Measurements from ENCODE around the gene OPN4.

Gene OPN4

GRCh38 chr10:86681722-86682386 is 27.5 kb downstream of the OPN4 start:
- no peak for DNase-seq

DNA sequence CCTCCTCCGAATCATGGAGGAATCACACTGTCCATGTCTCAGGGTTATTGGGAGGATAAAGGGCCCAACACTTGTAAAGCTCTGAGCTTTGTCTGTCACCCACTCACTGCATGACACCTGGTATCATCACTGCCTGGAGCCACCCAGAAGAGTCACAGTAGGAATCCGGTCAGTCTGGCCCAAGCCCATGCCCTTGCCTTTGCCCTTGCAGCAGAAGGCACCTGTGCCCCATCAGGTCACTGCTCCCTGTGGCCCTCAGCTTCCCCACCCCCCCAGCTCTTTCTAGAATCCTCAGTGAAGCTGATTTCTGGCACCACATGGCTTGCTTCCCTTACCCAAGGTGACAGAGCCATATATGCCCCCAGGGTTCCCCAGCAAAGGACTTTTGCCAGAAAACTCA is 28.3 kb downstream of the OPN4 start:
- no peak for DNase-seq

GRCh38 chr10:86684331-86685097 is 30.2 kb downstream of the OPN4 start:
- no peak for DNase-seq

DNA sequence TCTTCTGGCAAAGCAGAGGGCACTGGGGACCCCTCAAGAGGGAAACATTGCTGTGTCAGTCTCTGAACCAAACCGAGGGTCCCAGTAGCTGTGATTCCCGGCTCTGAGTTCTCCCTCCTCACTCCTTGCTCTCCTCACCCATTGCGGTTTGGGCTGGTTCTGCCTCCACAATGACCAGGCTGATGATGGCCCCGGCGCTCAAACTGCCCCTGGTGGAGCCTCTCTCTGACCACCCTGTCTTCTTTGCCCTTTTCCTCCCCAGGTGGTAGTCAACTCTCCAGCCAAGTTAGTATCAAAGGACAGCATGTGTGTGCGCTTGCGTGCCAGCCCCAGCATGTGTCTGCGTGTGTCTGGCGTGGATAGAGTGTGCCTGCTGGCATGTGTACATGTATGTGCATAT is 31.1 kb downstream of the OPN4 start:
- no peak for DNase-seq

- DNase-seq = no peak
Observed at GRCh38 chr10:86685893-86686632, 31.7 kb downstream of the OPN4 start.

- DNase-seq = no peak
Observed at GRCh38 chr10:86686972-86687371, 32.6 kb downstream of the OPN4 start.

DNA sequence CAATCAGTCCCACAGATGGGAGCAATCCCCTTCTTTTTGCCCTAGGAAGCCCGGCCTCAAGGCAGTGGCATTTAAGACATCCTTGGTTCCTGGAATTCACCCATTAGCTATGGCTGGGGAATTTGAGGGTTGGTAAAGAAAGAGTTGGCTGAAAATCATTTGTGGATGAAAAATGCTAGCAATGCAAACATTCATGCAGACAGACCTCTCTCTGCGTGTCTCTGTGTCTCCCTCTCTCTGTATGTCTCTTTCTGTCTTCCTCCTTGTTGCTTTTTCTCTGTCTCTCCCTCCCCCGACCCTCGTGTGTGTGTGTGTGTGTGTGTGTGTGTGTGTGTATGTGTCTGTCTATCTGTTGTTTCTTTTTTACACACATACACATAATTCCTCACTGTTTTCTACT is 33.4 kb downstream of the OPN4 start:
- DNase-seq = no peak

GRCh38 chr10:86688398-86688921 is 34.1 kb downstream of the OPN4 start:
- DNase-seq = no peak

DNA sequence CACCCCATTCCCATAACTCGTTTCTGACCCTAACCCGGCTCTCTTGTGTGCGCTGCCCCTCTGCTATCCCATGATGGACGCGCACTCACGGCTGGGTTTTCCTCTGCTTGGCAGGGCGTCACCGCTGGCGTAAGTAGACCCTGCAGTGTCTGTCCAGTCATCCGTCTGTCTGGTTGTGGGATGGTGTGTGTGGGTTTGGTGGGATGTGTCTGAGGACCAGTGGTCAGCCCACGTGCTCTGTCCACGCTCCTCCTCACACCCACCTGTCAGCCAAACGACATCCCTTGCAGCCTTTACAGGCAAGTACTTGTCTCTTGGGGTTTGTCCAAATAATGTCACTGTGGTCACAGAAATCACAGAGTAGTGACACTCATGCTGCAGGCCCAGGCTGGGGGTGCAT is 34.8 kb downstream of the OPN4 start:
- DNase-seq = no peak

- no peak for DNase-seq
Observed at GRCh38 chr10:86690231-86690630, 35.9 kb downstream of the OPN4 start.

- DNase-seq = no peak
Observed at GRCh38 chr10:86690657-86691084, 36.3 kb downstream of the OPN4 start.

DNA sequence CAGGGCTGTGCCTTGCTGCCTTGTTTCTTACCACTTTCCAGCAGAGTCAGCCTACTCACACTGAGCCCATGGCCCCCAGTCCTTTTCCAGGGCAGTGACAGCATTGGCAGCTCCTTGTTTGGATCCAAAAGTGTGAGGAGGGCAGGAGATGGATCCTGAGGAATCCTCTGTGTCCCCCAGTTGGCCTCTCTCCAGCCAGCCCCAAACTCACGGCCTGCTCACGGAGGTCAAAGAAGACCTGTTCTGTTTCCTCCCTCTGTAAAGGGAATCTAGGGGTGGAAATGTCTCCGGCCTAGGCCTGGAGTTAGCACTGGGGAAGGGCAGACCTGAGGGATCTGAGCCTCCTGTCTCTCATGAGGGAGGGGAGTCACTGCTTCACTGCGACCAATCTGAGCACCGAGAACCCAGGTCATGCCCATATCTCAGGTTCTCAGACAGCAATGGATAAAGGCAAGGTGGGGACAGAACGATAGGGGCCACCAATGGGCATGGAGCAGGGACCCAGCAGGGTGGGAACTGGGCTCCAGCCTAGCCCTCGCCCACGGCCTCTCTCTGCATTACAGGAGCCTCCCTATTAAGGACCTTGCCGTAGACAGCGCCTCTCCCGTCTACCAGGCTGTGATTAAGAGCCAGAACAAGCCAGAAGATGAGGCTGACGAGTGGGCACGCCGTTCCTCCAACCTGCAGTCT is 37.1 kb downstream of the OPN4 start:
- no peak for DNase-seq

GRCh38 chr10:86692023-86692514 is 37.7 kb downstream of the OPN4 start:
- no peak for DNase-seq

DNA sequence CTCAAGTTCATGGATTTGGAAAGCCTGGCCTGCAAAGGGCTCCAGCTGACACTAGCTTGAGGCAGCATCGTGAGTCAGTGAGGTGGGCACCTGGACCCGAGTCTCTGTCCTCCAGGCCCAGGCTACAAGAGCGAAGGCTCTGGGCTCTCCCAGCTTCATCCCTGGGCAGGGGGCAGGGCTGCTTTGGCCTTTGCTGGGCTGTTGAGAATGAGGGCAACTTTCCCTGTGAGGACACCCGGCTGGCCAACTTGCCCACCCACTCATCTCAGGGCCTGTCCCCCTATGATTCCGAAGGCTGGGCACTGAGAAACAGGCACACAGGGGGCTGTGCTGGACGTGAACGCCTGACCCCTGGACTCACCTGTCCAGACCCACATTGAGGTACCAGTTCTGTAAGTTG is 38.3 kb downstream of the OPN4 start:
- DNase-seq = no peak

DNA sequence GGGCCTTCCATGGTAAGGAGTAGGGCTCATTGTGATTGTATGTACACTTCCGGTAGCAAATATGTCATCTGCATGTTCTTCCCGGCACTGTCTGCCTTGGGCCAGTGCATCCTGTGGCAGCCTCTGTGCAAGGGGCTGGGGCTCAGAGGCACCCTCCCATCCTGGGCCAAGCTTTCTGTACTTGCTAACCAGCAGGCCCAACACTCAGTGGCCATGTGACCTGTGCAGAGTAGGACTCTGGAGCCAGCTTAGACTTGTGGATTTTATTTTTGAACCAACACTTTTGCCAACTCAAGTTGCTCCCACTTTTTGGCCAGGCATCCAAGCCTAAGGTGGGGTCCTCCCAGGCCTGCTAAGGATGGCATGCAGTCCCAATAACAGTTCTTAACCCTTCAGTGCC is 38.9 kb downstream of the OPN4 start:
- no peak for DNase-seq

DNA sequence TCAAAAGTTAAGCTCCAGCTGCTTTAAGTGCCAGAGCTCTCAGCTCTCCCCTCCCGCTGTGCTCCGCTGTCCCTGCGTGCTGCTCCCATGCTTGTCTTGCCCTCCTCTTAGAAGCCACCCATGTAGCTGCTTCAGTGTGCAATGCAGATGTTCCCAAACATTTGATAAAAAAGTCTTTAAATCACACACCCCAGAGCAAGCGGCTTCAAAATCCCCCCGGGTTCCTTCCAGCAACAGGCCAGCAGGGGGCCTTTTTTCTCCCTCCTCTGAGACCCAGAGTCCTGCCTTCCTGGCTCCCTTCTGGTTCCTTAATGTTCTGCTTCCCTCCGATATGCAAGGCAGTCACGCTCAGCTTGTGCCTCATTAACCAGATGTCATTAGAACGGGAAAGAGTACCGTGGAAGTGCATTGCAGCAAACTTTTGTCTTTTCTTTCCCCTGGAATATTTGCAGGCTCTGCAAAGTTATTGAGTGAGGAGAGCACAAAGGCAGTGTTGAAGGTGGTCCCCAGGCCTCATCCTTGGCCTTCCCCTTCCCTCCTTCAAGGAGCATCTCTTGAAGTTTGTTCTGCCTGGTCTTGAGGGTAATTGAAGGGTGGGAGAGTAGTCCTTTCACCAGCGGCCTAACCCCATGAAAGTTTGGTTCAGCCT is 39.5 kb downstream of the OPN4 start:
- no peak for DNase-seq

DNA sequence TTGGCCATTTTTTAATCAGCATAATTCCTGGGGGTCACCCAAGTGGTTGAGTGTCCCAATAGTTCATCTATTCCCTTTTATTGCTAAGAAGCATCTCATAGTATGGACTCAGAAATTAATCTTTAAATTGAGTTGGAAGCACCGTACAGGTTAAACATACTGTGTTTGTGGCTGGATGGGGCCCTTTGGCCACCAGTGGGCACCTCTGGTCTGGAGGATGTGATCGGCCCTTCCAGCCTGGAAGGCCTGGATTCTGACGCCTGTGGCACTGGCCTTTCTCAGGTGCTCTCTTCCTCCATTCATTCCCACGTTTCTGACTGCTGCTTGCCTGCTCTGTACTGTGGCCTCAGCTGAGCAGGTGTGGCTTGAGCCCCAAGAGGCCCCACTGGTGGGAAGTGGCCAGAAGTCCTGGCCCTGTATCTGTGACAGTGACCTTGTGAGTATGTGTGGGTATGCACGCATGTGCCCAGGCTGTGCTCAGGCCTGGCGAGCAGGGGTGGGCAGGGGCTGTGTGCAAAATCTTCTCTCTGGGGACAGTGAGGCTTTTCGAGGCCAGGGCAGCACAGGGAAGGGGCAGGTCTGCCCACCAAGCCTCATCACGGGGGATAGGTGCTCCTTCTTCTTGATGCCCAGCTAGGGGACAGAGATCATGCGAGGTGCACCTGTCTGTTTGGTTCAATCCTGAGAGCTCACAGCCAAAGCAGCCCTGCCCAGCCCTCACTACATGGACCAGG is 44.0 kb downstream of the OPN4 start:
- DNase-seq = no peak

DNA sequence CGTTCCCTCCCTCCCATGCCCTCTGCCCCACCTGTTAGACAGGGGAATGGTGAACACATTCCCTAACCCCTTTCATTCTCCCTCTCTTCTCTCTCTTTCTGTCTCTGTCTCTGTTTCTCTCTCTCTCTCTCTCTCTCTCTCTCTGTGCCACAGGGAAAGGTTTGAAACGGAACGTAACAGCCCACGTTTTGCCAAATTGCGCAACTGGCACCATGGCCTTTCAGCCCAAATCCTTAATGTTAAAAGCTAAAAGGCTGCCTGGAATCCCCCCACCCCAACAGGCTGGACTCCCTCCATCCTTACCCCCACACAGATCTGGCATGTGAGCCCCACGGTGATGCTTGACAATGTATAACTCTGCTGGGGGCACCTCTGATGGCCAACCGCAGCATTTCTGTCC is 44.8 kb downstream of the OPN4 start:
- no peak for DNase-seq

GRCh38 chr10:86699541-86699940 is 45.2 kb downstream of the OPN4 start:
- no peak for DNase-seq

DNA sequence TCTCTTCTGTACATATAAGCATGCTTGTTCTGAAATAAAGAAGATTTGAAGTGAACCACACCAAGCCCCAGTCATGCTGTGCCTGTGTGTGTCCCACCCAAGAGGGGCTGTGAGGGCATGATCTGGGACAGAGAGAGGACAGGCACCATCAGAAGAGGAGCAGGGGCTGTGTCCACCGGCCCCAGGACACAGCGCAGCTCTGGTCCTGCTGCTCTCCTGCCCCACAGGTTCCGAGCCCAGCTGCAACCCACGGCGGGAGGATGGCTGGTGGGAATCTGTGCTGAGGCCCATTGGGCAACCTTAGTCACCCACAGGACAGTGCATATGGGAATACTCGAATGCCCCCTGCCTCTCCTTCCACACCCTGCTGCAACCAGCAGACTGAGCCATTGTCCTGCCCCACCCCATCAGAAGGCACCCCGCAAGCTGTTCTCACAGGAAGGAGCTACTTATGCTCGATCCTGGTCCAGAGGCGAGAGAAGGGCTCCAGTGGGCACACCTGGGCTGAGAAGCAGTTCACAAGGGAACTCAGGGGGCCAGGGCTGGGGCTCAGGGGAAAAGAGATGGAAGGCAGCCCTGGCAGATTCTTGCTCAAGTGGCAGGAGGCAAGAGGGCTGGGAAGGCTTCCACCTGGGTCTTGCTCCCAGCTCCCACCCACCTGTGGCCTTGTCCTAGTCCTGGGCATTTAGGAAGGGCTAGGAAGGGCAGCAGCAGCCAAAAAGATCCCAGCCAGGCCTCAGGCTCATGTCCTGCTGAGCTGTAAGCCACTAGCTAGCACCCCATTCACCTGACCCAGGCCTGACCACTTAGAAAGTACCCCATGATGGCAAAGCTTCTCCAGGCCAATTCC is 45.9 kb downstream of the OPN4 start:
- no peak for DNase-seq

Measured in NCI-H2029 (cell line).